ENCODE measurements around the gene SIPA1.
"Not testable (repeated sequence)": the region's sequence is repeated elsewhere in the genome, so short reads cannot be mapped to it uniquely, and the experiment has no call there.

SIPA1 gene

GRCh38 chr11:65661599-65662246 lies 23.8 kb downstream of the SIPA1 start:
- no peak for DNase-seq

GRCh38 chr11:65662247-65662798 lies 24.4 kb downstream of the SIPA1 start:
- no peak for DNase-seq

DNA sequence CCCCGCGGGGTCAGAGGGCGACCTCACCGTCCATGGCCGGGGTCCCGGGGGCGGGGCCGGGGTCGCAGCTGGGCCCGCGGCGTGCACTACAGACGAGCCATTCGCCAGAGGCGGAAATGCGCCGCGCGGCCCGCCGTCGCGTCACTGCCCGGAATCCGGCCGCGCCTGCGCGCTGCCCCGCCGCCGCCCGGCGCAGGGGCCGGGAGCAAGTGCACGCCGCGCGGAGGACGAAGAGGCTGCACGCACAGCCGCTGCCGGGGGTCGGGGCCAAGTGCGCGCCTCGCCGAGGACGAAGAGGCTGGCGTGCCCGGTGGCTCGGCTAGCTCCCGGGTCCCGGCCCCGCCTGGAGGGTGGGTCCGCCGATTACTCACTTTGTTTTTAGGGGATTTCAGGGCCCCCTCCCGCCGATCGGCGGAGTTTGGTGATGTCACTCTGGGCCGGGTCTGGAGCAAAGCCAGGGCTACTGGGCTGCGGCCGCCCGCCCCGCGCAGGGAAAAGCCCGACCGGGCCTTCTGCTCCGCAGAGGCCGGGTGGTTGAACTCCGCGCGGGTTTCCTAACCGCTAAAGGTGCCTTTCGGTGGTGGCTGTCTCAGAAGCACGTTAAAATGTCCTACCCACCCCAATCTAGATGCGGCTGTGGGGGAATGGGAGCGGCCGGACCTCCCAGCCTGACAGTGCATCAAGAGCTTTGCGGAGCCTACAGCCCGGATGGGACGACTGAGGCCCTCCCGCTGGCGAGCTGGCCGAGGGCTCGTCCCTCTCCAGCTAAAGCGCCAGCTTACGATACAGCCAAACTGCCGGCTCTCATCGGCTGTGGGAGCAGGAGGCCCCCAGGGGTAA lies 25.1 kb downstream of the SIPA1 start, which contains the start of gene RELA:
Gene RELA, minus strand, starts transcription at position 118 of the 840 bp plus-strand sequence. Its CDS starts 84 bp downstream, at position 34.
- DNase-seq, result peak; percentile 90

GRCh38 chr11:65663639-65664200 lies 25.8 kb downstream of the SIPA1 start:
- DNase-seq, result peak; percentile 60

DNA sequence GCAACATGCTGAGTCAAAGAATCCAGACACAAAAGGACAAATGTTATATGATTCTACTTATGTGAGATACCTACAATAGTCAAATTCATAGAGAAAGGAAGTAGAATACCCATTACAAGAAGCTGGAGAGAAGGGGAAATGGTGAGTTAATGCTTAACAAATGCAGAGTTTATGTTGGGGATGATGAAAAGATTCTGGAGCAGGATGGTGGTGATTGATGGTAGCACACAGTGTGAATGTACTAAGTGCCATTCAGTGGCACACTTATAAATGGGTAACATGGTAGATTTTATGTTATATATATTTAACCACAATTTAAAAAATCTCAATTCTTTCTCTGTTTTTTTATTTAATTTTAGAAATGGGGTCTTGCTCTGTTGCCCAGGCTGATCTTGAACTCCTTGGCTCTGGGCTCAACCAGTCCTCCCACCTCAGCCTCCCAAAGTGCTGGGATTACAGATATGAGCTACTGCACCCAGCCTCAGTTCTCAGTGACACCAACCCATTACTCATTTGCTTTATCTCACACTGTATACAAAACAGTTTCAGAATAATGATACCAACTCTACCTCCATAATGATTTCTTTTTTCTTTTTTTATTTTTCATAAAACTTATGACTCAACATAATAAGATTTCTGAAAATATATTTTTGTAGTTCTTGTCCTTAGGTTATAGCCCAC lies 34.4 kb downstream of the SIPA1 start:
- DNase-seq, result no peak

GRCh38 chr11:65672982-65673381 lies 35.1 kb downstream of the SIPA1 start:
- no peak for DNase-seq

DNA sequence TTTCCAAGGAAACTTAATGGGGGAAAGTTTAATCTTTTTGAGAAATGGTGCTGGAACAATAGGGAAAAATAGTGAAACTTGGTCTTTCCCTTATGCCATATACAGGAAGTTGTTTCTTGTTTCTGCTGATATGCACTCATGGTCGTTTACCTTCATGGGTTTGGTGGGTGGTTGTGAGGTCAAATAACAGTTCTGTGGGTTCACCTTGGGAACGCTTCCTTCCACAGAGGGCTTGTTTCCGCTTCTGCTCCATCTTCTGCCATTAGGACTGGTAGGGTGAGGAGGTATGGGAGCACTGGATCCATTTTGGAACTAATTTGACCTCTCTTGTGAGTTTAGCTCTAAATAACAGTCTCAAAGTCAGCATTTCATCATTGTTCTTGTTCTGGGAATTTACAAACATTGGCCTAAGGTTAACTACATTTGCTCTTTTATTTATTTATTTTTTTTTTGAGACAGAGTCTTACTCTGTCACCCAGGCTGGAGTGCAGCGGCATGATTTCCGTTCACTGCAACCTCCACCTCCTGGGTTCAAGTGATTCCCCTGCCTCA lies 42.4 kb downstream of the SIPA1 start:
- no peak for DNase-seq

GRCh38 chr11:65683480-65683879 lies 45.6 kb downstream of the SIPA1 start:
- DNase-seq, result not testable (repeated sequence)

GRCh38 chr11:65685981-65686380 lies 48.1 kb downstream of the SIPA1 start:
- no peak for DNase-seq

DNA sequence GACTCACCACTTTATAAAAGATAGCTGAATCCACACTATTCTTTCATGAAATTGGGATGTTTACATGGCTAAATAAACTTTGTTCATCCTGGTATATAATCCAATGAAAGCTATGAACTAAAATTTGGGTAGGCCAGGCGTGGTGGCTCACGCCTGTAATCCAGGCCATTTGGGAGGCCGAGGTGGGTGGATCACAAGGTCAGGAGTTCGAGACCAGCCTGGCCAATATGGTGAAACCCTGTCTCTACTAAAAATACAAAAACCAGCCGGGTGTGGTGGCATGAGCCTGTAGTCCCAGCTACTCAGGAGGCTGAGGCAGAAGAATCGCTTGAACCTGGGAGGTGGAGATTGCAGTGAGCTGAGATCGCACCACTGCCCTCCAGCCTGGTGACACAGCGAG lies 53.9 kb downstream of the SIPA1 start:
- not testable (repeated sequence) for DNase-seq

DNA sequence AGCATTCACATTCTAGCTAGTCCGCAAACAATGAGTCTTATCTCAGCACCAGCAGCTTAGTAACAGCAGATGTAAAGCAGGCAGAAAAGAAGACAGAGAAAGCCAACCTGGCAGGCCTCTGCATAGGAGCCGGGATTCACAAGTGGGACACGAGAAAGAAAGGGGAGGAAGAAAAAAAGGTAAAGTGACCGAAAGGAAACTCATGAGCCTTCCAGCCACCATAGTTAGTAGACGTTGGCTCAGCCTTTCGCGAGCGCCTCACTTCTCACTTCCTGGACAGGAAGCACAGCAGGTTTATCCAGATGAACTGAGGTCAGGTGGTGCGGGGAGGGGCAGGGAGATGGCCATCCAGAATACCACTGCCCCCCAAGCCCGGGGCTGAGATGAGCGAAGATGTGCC lies 54.5 kb downstream of the SIPA1 start:
- DNase-seq, result no peak

GRCh38 chr11:65695459-65696241 lies 57.7 kb downstream of the SIPA1 start:
- DNase-seq, result no peak

- no peak for DNase-seq
Observed at GRCh38 chr11:65696802-65697552, 59.1 kb downstream of the SIPA1 start.

DNA sequence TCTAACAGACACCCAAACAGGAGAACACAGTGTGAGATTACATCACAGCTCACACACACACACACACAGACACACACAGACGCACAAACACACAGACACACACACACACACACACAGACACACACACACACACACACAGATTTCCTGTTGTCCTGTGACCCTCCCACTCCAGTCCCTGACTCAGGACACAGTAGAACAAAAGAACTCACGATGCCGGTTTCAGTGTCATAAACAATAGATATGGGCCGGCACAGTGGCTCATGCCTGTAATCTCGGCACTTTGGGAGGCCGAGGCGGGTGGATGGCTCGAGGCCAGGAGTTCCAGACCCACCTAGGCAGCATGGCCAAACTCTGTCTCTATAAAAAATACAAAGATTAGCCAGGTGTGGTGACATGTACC lies 60.3 kb downstream of the SIPA1 start:
- DNase-seq, result no peak

- DNase-seq, result no peak
Observed at GRCh38 chr11:65699306-65699705, 61.4 kb downstream of the SIPA1 start.

- no peak for DNase-seq
Observed at GRCh38 chr11:65700399-65700798, 62.5 kb downstream of the SIPA1 start.

Measured in CD4-positive, alpha-beta T cell treated with Interleukin-6 for 4 hours (primary cell).